Activated CD4-positive, alpha-beta T cell treated with anti-CD3 and anti-CD28 coated beads for 48 hours (primary cell): ENCODE measurements around the gene HAS3.
"Not testable (repeated sequence)": the region's sequence is repeated elsewhere in the genome, so short reads cannot be mapped to it uniquely, and the experiment has no call there.

Experiments
- DNase-seq: peaks from one replicate; pipeline ENCODE4 v3.0.0-alpha.2; 2020

HAS3 gene

GRCh38 chr16:69118994-69119393 lies 13.5 kb downstream of the HAS3 start:
- no peak for DNase-seq

GRCh38 chr16:69119536-69119935 lies 14.1 kb downstream of the HAS3 start:
- no peak for DNase-seq

- DNase-seq = no peak
Observed at GRCh38 chr16:69120096-69120664, 14.7 kb downstream of the HAS3 start.

- DNase-seq = peak; percentile 72
Observed at GRCh38 chr16:69123910-69124309, 18.5 kb downstream of the HAS3 start.

- not testable (repeated sequence) for DNase-seq
Observed at GRCh38 chr16:69124406-69124805, 19.0 kb downstream of the HAS3 start.

- DNase-seq = not testable (repeated sequence)
Observed at GRCh38 chr16:69124961-69125360, 19.5 kb downstream of the HAS3 start.

- DNase-seq = no peak
Observed at GRCh38 chr16:69126221-69126620, 20.8 kb downstream of the HAS3 start.

- DNase-seq = not testable (repeated sequence)
Observed at GRCh38 chr16:69126801-69127200, 21.3 kb downstream of the HAS3 start.

- DNase-seq = no peak
Observed at GRCh38 chr16:69127966-69128510, 22.6 kb downstream of the HAS3 start.

GRCh38 chr16:69130461-69130860 lies 25.0 kb downstream of the HAS3 start:
- no peak for DNase-seq

- no peak for DNase-seq
Observed at GRCh38 chr16:69131167-69131838, 25.9 kb downstream of the HAS3 start.

- peak; percentile 86 for DNase-seq
Observed at GRCh38 chr16:69131839-69132423, 26.5 kb downstream of the HAS3 start.

GRCh38 chr16:69132424-69133252 lies 27.2 kb downstream of the HAS3 start, which contains the start of the genes CHTF8 and UTP4:
Gene CHTF8 (minus strand): TSS chr16:69132588. CDS start chr16:69121458, 11,130 bp downstream.
Gene UTP4 (plus strand): TSS chr16:69132649. CDS start chr16:69133460, 811 bp downstream.
- peak; percentile 92 for DNase-seq

- DNase-seq = no peak
Observed at GRCh38 chr16:69133373-69133954, 28.0 kb downstream of the HAS3 start.

GRCh38 chr16:69138608-69139007 lies 33.2 kb downstream of the HAS3 start:
- DNase-seq = no peak

GRCh38 chr16:69139464-69139863 lies 34.0 kb downstream of the HAS3 start:
- not testable (repeated sequence) for DNase-seq

GRCh38 chr16:69141014-69141413 lies 35.6 kb downstream of the HAS3 start:
- DNase-seq = no peak

- DNase-seq = no peak
Observed at GRCh38 chr16:69141936-69142335, 36.5 kb downstream of the HAS3 start.

- DNase-seq = no peak
Observed at GRCh38 chr16:69143116-69143515, 37.7 kb downstream of the HAS3 start.

- no peak for DNase-seq
Observed at GRCh38 chr16:69145658-69146057, 40.2 kb downstream of the HAS3 start.

GRCh38 chr16:69149621-69150020 lies 44.2 kb downstream of the HAS3 start:
- not testable (repeated sequence) for DNase-seq

- peak; percentile 48 for DNase-seq
Observed at GRCh38 chr16:69150146-69150865, 44.9 kb downstream of the HAS3 start.
